ENCODE measurements around the gene SNX20. TPM values are rescaled to one million over a fixed set of nuclear protein-coding genes. Genes with fewer than 3 reads are reported as not detected.

Gene SNX20
- total RNA-seq, 1 experiment from 2014 or later, result not detected

- no peak for DNase-seq (ENCODE audit: low read depth)
These were observed 18.7 kb downstream of the SNX20 start for GRCh38 chr16:50662306-50662940.

GRCh38 chr16:50659806-50660205 is 21.3 kb downstream of the SNX20 start:
- no peak for DNase-seq (ENCODE audit: low read depth)

GRCh38 chr16:50657241-50657640 is 23.9 kb downstream of the SNX20 start:
- no peak for DNase-seq (ENCODE audit: low read depth)

- DNase-seq (ENCODE audit: low read depth), result no peak
These were observed 25.5 kb downstream of the SNX20 start for GRCh38 chr16:50655558-50656055.

- DNase-seq (ENCODE audit: low read depth), result no peak
These were observed 27.2 kb downstream of the SNX20 start for GRCh38 chr16:50653633-50654519.

GRCh38 chr16:50652836-50653425 is 28.2 kb downstream of the SNX20 start:
- DNase-seq (ENCODE audit: low read depth), result no peak

- no peak for DNase-seq (ENCODE audit: low read depth)
These were observed 29.2 kb downstream of the SNX20 start for GRCh38 chr16:50651835-50652438.

GRCh38 chr16:50646345-50646744 is 34.8 kb downstream of the SNX20 start:
- no peak for DNase-seq (ENCODE audit: low read depth)

GRCh38 chr16:50645563-50646220 is 35.4 kb downstream of the SNX20 start:
- no peak for DNase-seq (ENCODE audit: low read depth)

GRCh38 chr16:50644729-50645128 is 36.4 kb downstream of the SNX20 start:
- DNase-seq (ENCODE audit: low read depth), result peak; percentile 35

- DNase-seq (ENCODE audit: low read depth), result no peak
These were observed 36.9 kb downstream of the SNX20 start for GRCh38 chr16:50644245-50644644.

- DNase-seq (ENCODE audit: low read depth), result no peak
These were observed 37.9 kb downstream of the SNX20 start for GRCh38 chr16:50643192-50643591.

GRCh38 chr16:50642349-50642748 is 38.8 kb downstream of the SNX20 start:
- DNase-seq (ENCODE audit: low read depth), result no peak

- no peak for DNase-seq (ENCODE audit: low read depth)
These were observed 39.3 kb downstream of the SNX20 start for GRCh38 chr16:50641818-50642187.

GRCh38 chr16:50640919-50641817 is 39.9 kb downstream of the SNX20 start:
- DNase-seq (ENCODE audit: low read depth), result no peak

GRCh38 chr16:50640391-50640790 is 40.7 kb downstream of the SNX20 start:
- DNase-seq (ENCODE audit: low read depth), result no peak

- no peak for DNase-seq (ENCODE audit: low read depth)
These were observed 42.1 kb downstream of the SNX20 start for GRCh38 chr16:50638816-50639670.

GRCh38 chr16:50637716-50638602 is 43.2 kb downstream of the SNX20 start:
- no peak for DNase-seq (ENCODE audit: low read depth)

Data from Daoy (cell line).